AG04450 (cell line): ENCODE measurements around the gene TAF11L3. TPM values are rescaled to one million over a fixed set of nuclear protein-coding genes. Genes with fewer than 3 reads are reported as not detected.
"Not testable (repeated sequence)": the region's sequence is repeated elsewhere in the genome, so short reads cannot be mapped to it uniquely, and the experiment has no call there.

ENCODE experiments used
- CTCF ChIA-PET: fragments of 300-600, 350-600 bp; formaldehyde crosslinking; extraction: SDS; loops from one replicate; lab custom pipeline; 2022; ENCODE audit warnings: antibody characterized with exemption, inconsistent platforms; lab: Charles Lee
- POLR2A ChIA-PET: fragments of 350-600 bp; formaldehyde crosslinking; extraction: SDS; loops from one replicate; lab custom pipeline; 2021; ENCODE audit warnings: antibody characterized with exemption, inconsistent platforms; lab: Yijun Ruan, JAX
- DNase-seq: peaks from one replicate; pipeline ENCODE4 v3.0.0-alpha.2; 2011; ENCODE audit warnings: low read depth, low spot score
- H3K27ac ChIP-seq: one replicate; pipeline ENCODE4 v1.5.1; 2012; ENCODE audit warnings: low read depth, low read length, control low read depth
- H3K27me3 ChIP-seq: one replicate; pipeline ENCODE4 v1.6.0; 2012; ENCODE audit warnings: low read length; ENCODE audit not compliant: control insufficient read depth, insufficient read depth
- H3K4me3 ChIP-seq: 2 replicates; pipeline ENCODE4 v1.5.1; 2011; ENCODE audit warnings: mild to moderate bottlenecking, low read depth, low read length, control low read depth
- H3K9me3 ChIP-seq: 2 replicates; pipeline ENCODE4 v1.5.1; 2012; ENCODE audit warnings: low read length; ENCODE audit not compliant: control insufficient read depth, insufficient read depth
- polyA plus RNA-seq: library from polyadenylated mRNA; depleted of rRNA; stranded (reverse); fragments of >200 nt; gene quantifications from 2 replicates; pipeline ENCODE4 v1.2.3, GENCODE V29; 2011
- TF ChIP-seq, protein P1 (sequence below): IDR thresholded peaks from 2 replicates; pipeline ENCODE4 v1.5.1; 2011; ENCODE audit warnings: low read depth, low read length, control low read depth, inconsistent platforms

TAF11L3 gene
- polyA plus RNA-seq, 1 experiment = not detected

GRCh38 chr5:17481378-17481777 is 36.8 kb upstream of the TAF11L3 start:
- CTCF ChIA-PET = no interaction called here

DNA sequence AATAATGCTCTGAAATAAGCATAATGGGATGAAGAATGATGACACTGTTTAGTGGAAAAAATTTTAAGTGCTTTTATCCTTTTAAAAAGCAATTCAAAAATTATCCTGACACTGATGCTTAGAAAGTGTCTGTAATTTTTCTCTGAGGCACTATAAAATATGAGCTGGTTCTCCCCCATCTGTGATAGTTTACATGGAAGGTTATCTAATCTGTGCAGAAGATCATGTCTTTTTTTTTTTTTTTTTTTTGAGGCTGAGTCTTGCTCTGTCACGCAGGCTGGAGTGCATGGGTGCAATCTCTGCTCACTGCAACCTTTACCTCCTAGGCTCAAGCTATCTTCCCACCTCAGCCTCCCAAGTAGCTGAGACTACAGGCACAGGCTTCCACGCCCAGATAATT is 35.4 kb upstream of the TAF11L3 start:
- Histone ChIP-seq H3K4me3 (no peak overlapping the region), H3K9me3 (no peaks in the 10 kb centered on the region), H3K27me3 (peaks cover 4% of the 10 kb centered on the region), H3K27ac (no peak overlapping the region)
- no peak for DNase-seq
- ChIA-PET CTCF (no interaction called here), POLR2A (interaction anchor here (0.7 kb wide), 1 partner anchor 168 kb away, joined by 6 read pairs; no protein-coding TSS in a partner anchor)
- TF ChIP-seq, protein P1, sequence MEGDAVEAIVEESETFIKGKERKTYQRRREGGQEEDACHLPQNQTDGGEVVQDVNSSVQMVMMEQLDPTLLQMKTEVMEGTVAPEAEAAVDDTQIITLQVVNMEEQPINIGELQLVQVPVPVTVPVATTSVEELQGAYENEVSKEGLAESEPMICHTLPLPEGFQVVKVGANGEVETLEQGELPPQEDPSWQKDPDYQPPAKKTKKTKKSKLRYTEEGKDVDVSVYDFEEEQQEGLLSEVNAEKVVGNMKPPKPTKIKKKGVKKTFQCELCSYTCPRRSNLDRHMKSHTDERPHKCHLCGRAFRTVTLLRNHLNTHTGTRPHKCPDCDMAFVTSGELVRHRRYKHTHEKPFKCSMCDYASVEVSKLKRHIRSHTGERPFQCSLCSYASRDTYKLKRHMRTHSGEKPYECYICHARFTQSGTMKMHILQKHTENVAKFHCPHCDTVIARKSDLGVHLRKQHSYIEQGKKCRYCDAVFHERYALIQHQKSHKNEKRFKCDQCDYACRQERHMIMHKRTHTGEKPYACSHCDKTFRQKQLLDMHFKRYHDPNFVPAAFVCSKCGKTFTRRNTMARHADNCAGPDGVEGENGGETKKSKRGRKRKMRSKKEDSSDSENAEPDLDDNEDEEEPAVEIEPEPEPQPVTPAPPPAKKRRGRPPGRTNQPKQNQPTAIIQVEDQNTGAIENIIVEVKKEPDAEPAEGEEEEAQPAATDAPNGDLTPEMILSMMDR = no peak

More at GRCh38 chr5:17481378-17481777, 36.8 kb upstream of the TAF11L3 start:
- TF ChIP-seq, protein P1 = no peak
- peaks cover 4% of the 10 kb centered on the region for H3K27me3 ChIP-seq
- H3K4me3 ChIP-seq = no peak overlapping the region
- POLR2A ChIA-PET = no interaction called here
- DNase-seq = no peak
- H3K27ac ChIP-seq = no peak overlapping the region
- no peaks in the 10 kb centered on the region for H3K9me3 ChIP-seq

GRCh38 chr5:17486464-17487173 is 31.5 kb upstream of the TAF11L3 start:
- H3K27ac ChIP-seq, H3K9me3 ChIP-seq, POLR2A ChIA-PET, CTCF ChIA-PET, H3K27me3 ChIP-seq, DNase-seq, H3K4me3 ChIP-seq: not testable (repeated sequence)

DNA sequence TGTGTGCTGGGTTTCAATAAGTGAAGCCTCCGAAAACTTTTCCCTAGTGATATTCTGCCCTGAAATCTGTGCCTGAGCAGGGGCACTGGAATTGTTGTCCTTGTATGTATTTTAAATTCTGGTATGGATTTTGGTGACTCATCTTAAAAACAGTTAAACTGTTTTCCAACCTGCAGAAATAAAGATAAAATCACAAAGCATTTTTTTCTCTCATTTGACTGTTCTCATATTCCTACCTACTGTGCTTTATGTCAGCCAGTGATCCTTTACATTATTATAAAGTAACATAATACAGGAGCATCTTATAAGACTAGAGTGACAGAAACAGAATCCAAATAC is 31.0 kb upstream of the TAF11L3 start:
- no peak for DNase-seq
- Histone ChIP-seq H3K27me3 (peaks cover 5% of the 10 kb centered on the region), H3K9me3 (peaks cover 7% of the 10 kb centered on the region; the same call in 1 of the 2 replicates), H3K27ac (no peak overlapping the region), H3K4me3 (no peak overlapping the region)
- POLR2A ChIA-PET = no interaction called here
- CTCF ChIA-PET = no interaction called here
- TF ChIP-seq, protein P1 = no peak

- H3K4me3 ChIP-seq, H3K9me3 ChIP-seq, DNase-seq, POLR2A ChIA-PET, H3K27ac ChIP-seq, H3K27me3 ChIP-seq: not testable (repeated sequence)
- CTCF ChIA-PET = interaction anchor here (0.7 kb wide), 1 partner anchor 242 kb away, joined by 3 read pairs; no protein-coding TSS in a partner anchor
Observed at GRCh38 chr5:17491257-17491656, 26.9 kb upstream of the TAF11L3 start.

DNA sequence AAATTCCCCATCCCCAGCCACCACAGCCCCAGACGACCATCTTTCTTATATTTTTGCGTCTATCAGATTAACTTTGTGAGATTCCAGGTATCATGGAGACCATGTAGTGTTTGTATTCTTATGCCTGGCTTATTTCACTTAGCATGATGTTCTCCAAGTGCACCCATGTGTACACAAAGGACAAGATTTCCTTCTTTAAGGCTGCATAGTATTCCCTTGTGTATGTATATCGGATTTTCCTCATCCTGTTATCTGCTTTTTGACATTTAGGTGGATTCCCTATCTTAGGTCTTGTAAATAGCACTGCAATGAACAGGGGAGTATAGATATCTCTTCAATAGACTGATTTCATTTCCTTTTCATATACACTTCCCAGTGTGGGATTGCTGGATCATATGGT is 25.4 kb upstream of the TAF11L3 start:
- POLR2A ChIA-PET = no interaction called here
- H3K27me3 ChIP-seq = peaks cover 3% of the 10 kb centered on the region
- peaks cover 7% of the 10 kb centered on the region; the same call in 1 of the 2 replicates for H3K9me3 ChIP-seq
- TF ChIP-seq, protein P1 = no peak
- no peak for DNase-seq
- CTCF ChIA-PET = no interaction called here
- H3K27ac ChIP-seq = no peak overlapping the region
- no peak overlapping the region for H3K4me3 ChIP-seq
